Fibroblast of lung (primary cell): ENCODE results near the gene KRT84. TPM values are rescaled to one million over a fixed set of nuclear protein-coding genes. Genes with fewer than 3 reads are reported as not detected.

Source experiments
- DNase-seq, 2 donors: peaks; one replicate each; pipeline versions ENCODE4 v3.0.0 to v3.0.0-alpha.2; 2010; ENCODE audit warnings: low read depth in 2 of 2
- H2AFZ ChIP-seq: 2 replicates; pipeline ENCODE4 v1.5.1; 2012; ENCODE audit warnings: low read length, control low read depth, inconsistent platforms
- H3K27ac ChIP-seq: 2 replicates; pipeline ENCODE4 v1.5.1; 2011; ENCODE audit warnings: low read length, control low read depth; ENCODE audit not compliant: insufficient read depth
- H3K27me3 ChIP-seq: 2 replicates; pipeline ENCODE4 v1.5.1; 2011; ENCODE audit warnings: mild to moderate bottlenecking, low read length; ENCODE audit not compliant: control insufficient read depth, insufficient read depth
- H3K36me3 ChIP-seq: 2 replicates; pipeline ENCODE4 v1.5.1; 2011; ENCODE audit warnings: low read length; ENCODE audit not compliant: control insufficient read depth, insufficient read depth
- H3K4me1 ChIP-seq: 2 replicates; pipeline ENCODE4 v1.5.1; 2011; ENCODE audit warnings: low read length; ENCODE audit not compliant: control insufficient read depth, insufficient read depth; ENCODE audit errors: extremely low read depth
- H3K4me2 ChIP-seq: 2 replicates; pipeline ENCODE4 v1.5.1; 2011; ENCODE audit warnings: low read length, control low read depth; ENCODE audit not compliant: insufficient read depth; ENCODE audit errors: extremely low read depth
- H3K4me3 ChIP-seq, 4 experiments: fragments of 200-600 bp in 1 of 4; sonication (generic) in 1 of 4; replicated peaks in 1 of 4; 2 replicates each; pipeline ENCODE4 v1.5.1; 2011 to 2016; ENCODE audit warnings: low read length in 4 of 4, low read depth in 3 of 4, mild to moderate bottlenecking in 3 of 4, control low read depth in 2 of 4, inconsistent platforms in 1 of 4, mixed read lengths in 1 of 4; ENCODE audit not compliant: insufficient read depth in 1 of 4; ENCODE audit errors: control extremely low read depth in 1 of 4
- H3K79me2 ChIP-seq: 2 replicates; pipeline ENCODE4 v1.5.1; 2012; ENCODE audit warnings: mild to moderate bottlenecking, low read length, inconsistent platforms; ENCODE audit not compliant: control insufficient read depth, insufficient read depth
- H3K9ac ChIP-seq: 2 replicates; pipeline ENCODE4 v1.5.1; 2011; ENCODE audit warnings: mild to moderate bottlenecking, low read length, control low read depth; ENCODE audit not compliant: insufficient read depth
- H3K9me3 ChIP-seq: 2 replicates; pipeline ENCODE4 v1.5.1; 2012; ENCODE audit warnings: low read depth, low read length; ENCODE audit not compliant: control insufficient read depth, insufficient read depth
- H4K20me1 ChIP-seq: 2 replicates; pipeline ENCODE4 v1.5.1; 2011; ENCODE audit warnings: low read length; ENCODE audit not compliant: control insufficient read depth, insufficient read depth; ENCODE audit errors: extremely low read depth
- CTCF ChIP-seq, 2 donors: IDR thresholded peaks in 1 of 2; conservative IDR thresholded peaks in 1 of 2; 1 replicate in 1 of 2; 2 replicates in 1 of 2; pipeline ENCODE4 v1.5.1; 2011 to 2012; ENCODE audit warnings: low read length in 2 of 2, control low read depth in 1 of 2, inconsistent platforms in 1 of 2, low read depth in 1 of 2, mild to moderate bottlenecking in 1 of 2
- EZH2 ChIP-seq: IDR thresholded peaks from 2 replicates; pipeline ENCODE4 v1.5.1; 2012; ENCODE audit warnings: low read length, control low read depth, mild to moderate bottlenecking; ENCODE audit errors: missing control alignments
- polyA plus RNA-seq, 2 donors: library from polyadenylated mRNA; depleted of rRNA in 1 of 2; stranded (reverse) in 1 of 2; unstranded in 1 of 2; fragments of >200 nt; gene quantifications; 2 replicates each; pipeline ENCODE4 v1.2.1, GENCODE V29; 2011 to 2012; ENCODE audit warnings: missing spikeins in 1 of 2
- total RNA-seq: library from RNA; depleted of rRNA; stranded (reverse); fragments of >200 nt; gene quantifications from 2 replicates; pipeline ENCODE4 v1.2.1, GENCODE V29; 2014

The KRT84 gene
- total and polyA plus RNA-seq, 2 donors (not counting 1 experiment from before 2014, with no cell fraction given): not detected

- Histone ChIP-seq H3K4me1 (no peaks in the 10 kb centered on the region), H3K36me3 (no peaks in the 10 kb centered on the region), H3K4me3 (no peak overlapping the region), H3K9me3 (no peaks in the 10 kb centered on the region), H4K20me1 (no peaks in the 10 kb centered on the region), H3K79me2 (no peaks in the 10 kb centered on the region), H3K9ac (no peak overlapping the region), H2AFZ (no peak overlapping the region), H3K4me2 (no peak overlapping the region), H3K27ac (no peak overlapping the region), H3K27me3 (peaks cover 14% of the 10 kb centered on the region)
- no peak for TF ChIP-seq EZH2
- no peak for TF ChIP-seq CTCF (conservative IDR thresholded peaks at IDR 0.05 in 1 of 2, IDR thresholded peaks at IDR 0.05 in 1 of 2; ENCODE audit: low read depth in 1 of 2, low read length in 2 of 2)
- no peak for DNase-seq
Measured at GRCh38 chr12:52382854-52383253, 2.6 kb downstream of the KRT84 start.

GRCh38 chr12:52381206-52381605, 4.2 kb downstream of the KRT84 start:
- no peaks in the 10 kb centered on the region for H3K4me1 ChIP-seq
- no peak for DNase-seq
- H3K27ac ChIP-seq: no peak overlapping the region
- no peak for TF ChIP-seq EZH2
- TF ChIP-seq CTCF (conservative IDR thresholded peaks at IDR 0.05 in 1 of 2, IDR thresholded peaks at IDR 0.05 in 1 of 2; ENCODE audit: low read depth in 1 of 2, low read length in 2 of 2): no peak
- peaks cover 13% of the 10 kb centered on the region for H3K27me3 ChIP-seq
- no peak overlapping the region for H3K4me2 ChIP-seq
- no peaks in the 10 kb centered on the region for H4K20me1 ChIP-seq
- no peaks in the 10 kb centered on the region for H3K9me3 ChIP-seq
- H3K79me2 ChIP-seq: no peaks in the 10 kb centered on the region
- H3K4me3 ChIP-seq: no peak overlapping the region
- H2AFZ ChIP-seq: no peak overlapping the region
- no peak overlapping the region for H3K9ac ChIP-seq
- no peaks in the 10 kb centered on the region for H3K36me3 ChIP-seq

- no peak for TF ChIP-seq EZH2
- peak; percentile 29 to 48 for TF ChIP-seq CTCF (conservative IDR thresholded peaks at IDR 0.05 in 1 of 2, IDR thresholded peaks at IDR 0.05 in 1 of 2; ENCODE audit: low read depth in 1 of 2, low read length in 2 of 2)
- Histone ChIP-seq H3K4me3 (no peak overlapping the region), H4K20me1 (no peaks in the 10 kb centered on the region), H3K9me3 (no peaks in the 10 kb centered on the region), H3K36me3 (no peaks in the 10 kb centered on the region), H3K9ac (no peak overlapping the region), H2AFZ (no peak overlapping the region), H3K79me2 (no peaks in the 10 kb centered on the region), H3K27me3 (peaks cover 13% of the 10 kb centered on the region), H3K4me1 (no peaks in the 10 kb centered on the region), H3K27ac (no peak overlapping the region), H3K4me2 (no peak overlapping the region)
- DNase-seq: peak in 1 of 2 donors; percentile 8
Measured at GRCh38 chr12:52380271-52380694, 5.2 kb downstream of the KRT84 start.
